GM12801 (cell line): ENCODE measurements around the gene ADAMTS7.

ENCODE experiments used
- CTCF ChIP-seq: IDR thresholded peaks from one replicate; pipeline ENCODE4 v1.5.1; 2011; ENCODE audit warnings: control low read depth; ENCODE audit not compliant: insufficient read length; ENCODE audit errors: extremely low read depth

Gene ADAMTS7

GRCh38 chr15:78726870-78727551, 84.3 kb downstream of the ADAMTS7 start:
- TF ChIP-seq CTCF, result no peak

GRCh38 chr15:78718837-78719236, 92.4 kb downstream of the ADAMTS7 start:
- no peak for TF ChIP-seq CTCF

- TF ChIP-seq CTCF, result no peak
Measured at GRCh38 chr15:78717956-78718656, 93.2 kb downstream of the ADAMTS7 start.

GRCh38 chr15:78716651-78717050, 94.6 kb downstream of the ADAMTS7 start:
- no peak for TF ChIP-seq CTCF

- no peak for TF ChIP-seq CTCF
Measured at GRCh38 chr15:78715930-78716329, 95.3 kb downstream of the ADAMTS7 start.

GRCh38 chr15:78715434-78715833, 95.8 kb downstream of the ADAMTS7 start:
- no peak for TF ChIP-seq CTCF

GRCh38 chr15:78714890-78715289, 96.4 kb downstream of the ADAMTS7 start:
- no peak for TF ChIP-seq CTCF
